HL-60 (cell line): ENCODE data around the gene MICU1.

Experiments
- CTCF ChIP-seq: IDR thresholded peaks from one replicate; pipeline ENCODE4 v1.5.1; 2011; ENCODE audit warnings: low read length, control low read depth, inconsistent platforms; ENCODE audit not compliant: insufficient read depth
- POLR2AphosphoS5 ChIP-seq: IDR thresholded peaks from 2 replicates; pipeline ENCODE4 v1.6.1; 2012; ENCODE audit warnings: low read depth
- REST ChIP-seq: IDR thresholded peaks from 2 replicates; pipeline ENCODE4 v1.6.1; 2012; ENCODE audit warnings: low read depth; ENCODE audit not compliant: insufficient replicate concordance

- no peak for TF ChIP-seq CTCF
- no peak for TF ChIP-seq REST
- no peak for TF ChIP-seq POLR2AphosphoS5
Measured at GRCh38 chr10:72503694-72504438, 122.0 kb downstream of the MICU1 start.
